BE2C (cell line): ENCODE results near the gene CNDP2.

Source experiments
- DNase-seq: peaks from one replicate; pipeline ENCODE4 v3.0.0-alpha.2; 2020
- H3K27me3 ChIP-seq: fragments of 250-450 bp; sonication (Bioruptor Pico); 2 replicates; pipeline ENCODE4 v1.5.1; 2020; ENCODE audit warnings: mild to moderate bottlenecking
- H3K36me3 ChIP-seq: fragments of 250-450 bp; sonication (Bioruptor Pico); 2 replicates; pipeline ENCODE4 v1.5.1; 2020; ENCODE audit warnings: mild to moderate bottlenecking
- H3K4me1 ChIP-seq: fragments of 250-450 bp; sonication (Bioruptor Pico); 2 replicates; pipeline ENCODE4 v1.5.1; 2020
- H3K4me3 ChIP-seq: 2 replicates; pipeline ENCODE4 v1.5.1; 2011; ENCODE audit warnings: low read depth, low read length
- H3K9me3 ChIP-seq: fragments of 250-450 bp; sonication (Bioruptor Pico); 2 replicates; pipeline ENCODE4 v1.5.1; 2020
- CTCF ChIP-seq: IDR thresholded peaks from 2 replicates; pipeline ENCODE4 v1.5.1; 2012; ENCODE audit warnings: mild to moderate bottlenecking, low read depth, low read length

Gene CNDP2

GRCh38 chr18:74526488-74526887 is 30.3 kb downstream of the CNDP2 start:
- no peak for DNase-seq
- no peaks in the 10 kb centered on the region for H3K36me3 ChIP-seq
- no peak overlapping the region for H3K4me3 ChIP-seq
- H3K4me1 ChIP-seq = no peaks in the 10 kb centered on the region
- no peaks in the 10 kb centered on the region for H3K27me3 ChIP-seq
- TF ChIP-seq CTCF = no peak
- H3K9me3 ChIP-seq = no peaks in the 10 kb centered on the region

- Histone ChIP-seq H3K4me3 (no peak overlapping the region), H3K36me3 (no peaks in the 10 kb centered on the region), H3K27me3 (no peaks in the 10 kb centered on the region), H3K4me1 (no peaks in the 10 kb centered on the region), H3K9me3 (no peaks in the 10 kb centered on the region)
- TF ChIP-seq CTCF = no peak
- no peak for DNase-seq
Observed at GRCh38 chr18:74528478-74528877, 32.3 kb downstream of the CNDP2 start.

- H3K4me3 ChIP-seq = no peak overlapping the region
- H3K36me3 ChIP-seq = no peaks in the 10 kb centered on the region
- no peaks in the 10 kb centered on the region for H3K27me3 ChIP-seq
- no peak for TF ChIP-seq CTCF
- no peaks in the 10 kb centered on the region for H3K9me3 ChIP-seq
- H3K4me1 ChIP-seq = no peaks in the 10 kb centered on the region
- no peak for DNase-seq
Observed at GRCh38 chr18:74528913-74529312, 32.8 kb downstream of the CNDP2 start.

GRCh38 chr18:74529378-74529777 is 33.2 kb downstream of the CNDP2 start:
- Histone ChIP-seq H3K4me1 (no peaks in the 10 kb centered on the region), H3K4me3 (no peak overlapping the region), H3K27me3 (no peaks in the 10 kb centered on the region), H3K36me3 (no peaks in the 10 kb centered on the region), H3K9me3 (no peaks in the 10 kb centered on the region)
- TF ChIP-seq CTCF = no peak
- DNase-seq = no peak

- no peak for TF ChIP-seq CTCF
- Histone ChIP-seq H3K27me3 (no peaks in the 10 kb centered on the region), H3K9me3 (no peaks in the 10 kb centered on the region), H3K4me3 (no peak overlapping the region), H3K4me1 (no peaks in the 10 kb centered on the region), H3K36me3 (no peaks in the 10 kb centered on the region)
- DNase-seq = no peak
Observed at GRCh38 chr18:74529811-74530583, 33.8 kb downstream of the CNDP2 start.

GRCh38 chr18:74530584-74530862 is 34.4 kb downstream of the CNDP2 start:
- no peaks in the 10 kb centered on the region for H3K36me3 ChIP-seq
- DNase-seq = no peak
- no peak overlapping the region for H3K4me3 ChIP-seq
- TF ChIP-seq CTCF = no peak
- no peaks in the 10 kb centered on the region for H3K4me1 ChIP-seq
- H3K9me3 ChIP-seq = no peaks in the 10 kb centered on the region
- no peaks in the 10 kb centered on the region for H3K27me3 ChIP-seq
